22Rv1 (cell line): ENCODE results near the gene ASB14.

Experiments
- CTCF ChIP-seq: fragments of 450-650 bp; IDR thresholded peaks from 2 replicates; pipeline ENCODE4 v1.5.1; 2017; ENCODE audit warnings: mild to moderate bottlenecking
- ZFX ChIP-seq: fragments of 450-650 bp; IDR thresholded peaks from 2 replicates; pipeline ENCODE4 v1.6.1; 2017; ENCODE audit warnings: antibody characterized with exemption, borderline replicate concordance

- TF ChIP-seq CTCF: no peak
- TF ChIP-seq ZFX: no peak
These were observed 42.9 kb upstream of the ASB14 start for GRCh38 chr3:57335283-57335938.
